Gastroesophageal sphincter (tissue), 4 donors: ENCODE results near the gene NABP1. TPM values are rescaled to one million over a fixed set of nuclear protein-coding genes. Genes with fewer than 3 reads are reported as not detected.
"Not testable (repeated sequence)": the region's sequence is repeated elsewhere in the genome, so short reads cannot be mapped to it uniquely, and the experiment has no call there.

Experiments used
- ATAC-seq: fragments of 150-250 bp; one replicate; pipeline ENCODE4 v1.9.1; 2016; ENCODE audit warnings: mild to moderate bottlenecking, moderate library complexity
- H3K27ac ChIP-seq, 4 donors: fragments of 200-600 bp; sonication (generic) in 3 of 4; 1 replicate in 3 of 4; 2 replicates in 1 of 4; pipeline ENCODE4 v1.5.1; 2016 to 2019
- H3K27me3 ChIP-seq: fragments of 200-600 bp; sonication (generic); one replicate; pipeline ENCODE4 v1.5.1; 2019
- H3K36me3 ChIP-seq, 2 donors: fragments of 200-600 bp; sonication (generic); one replicate each; pipeline ENCODE4 v1.5.1; 2019; ENCODE audit warnings: control low read depth in 1 of 2
- H3K4me1 ChIP-seq, 3 donors: fragments of 200-600 bp; sonication (generic); 1 replicate in 2 of 3; 2 replicates in 1 of 3; pipeline ENCODE4 v1.5.1; 2016 to 2019; ENCODE audit warnings: control low read depth in 2 of 3
- H3K4me3 ChIP-seq, 2 donors: fragments of 200-600 bp; sonication (generic); one replicate each; pipeline ENCODE4 v1.5.1; 2019; ENCODE audit warnings: mild to moderate bottlenecking in 1 of 2, moderate library complexity in 1 of 2
- H3K9me3 ChIP-seq, 3 donors: fragments of 200-600 bp; sonication (generic); one replicate each; pipeline ENCODE4 v1.5.1; 2017 to 2019; ENCODE audit warnings: control low read depth in 2 of 3
- CTCF ChIP-seq, 4 experiments: fragments of 200-600 bp in 2 of 4; fragments of 450-650 bp in 2 of 4; sonication (generic) in 1 of 4; IDR thresholded peaks; one replicate each; pipeline ENCODE4 v1.5.1; 2017 to 2019; ENCODE audit warnings: antibody characterized with exemption in 4 of 4, mild to moderate bottlenecking in 2 of 4, moderate library complexity in 2 of 4
- EP300 ChIP-seq: sonication (generic); formaldehyde crosslinking; IDR thresholded peaks from one replicate; pipeline ENCODE4 v1.6.1; 2017; ENCODE audit warnings: antibody characterized with exemption, mild to moderate bottlenecking
- POLR2A ChIP-seq, 2 donors: fragments of 450-650 bp; IDR thresholded peaks; one replicate each; pipeline ENCODE4 v1.6.1; 2017; ENCODE audit warnings: antibody characterized with exemption in 2 of 2, mild to moderate bottlenecking in 2 of 2, moderate library complexity in 1 of 2
- POLR2AphosphoS5 ChIP-seq: sonication (generic); formaldehyde crosslinking; IDR thresholded peaks from one replicate; pipeline ENCODE4 v1.6.1; 2017; ENCODE audit warnings: antibody characterized with exemption
- WGBS, 2 donors: methylation state at CpG; one replicate each; pipeline ENCODE4 v1.1.5; 2018; ENCODE audit warnings: low coverage in 1 of 2; 5-methylcytosine and 5-hydroxymethylcytosine counted together
- total RNA-seq, 4 donors: library from RNA; depleted of rRNA; stranded (reverse); fragments of >200 nt; gene quantifications; one replicate each; pipeline ENCODE4 v1.1.0, GENCODE V29; 2016

NABP1 gene
- total RNA-seq, 4 donors from 2014 or later: 2.8 to 30.7 (median 7.9) TPM

GRCh38 chr2:191643429-191643828 is 34.5 kb upstream of the NABP1 start:
- no peak for TF ChIP-seq POLR2AphosphoS5
- no peak for TF ChIP-seq EP300
- no peak for TF ChIP-seq CTCF (IDR thresholded peaks at IDR 0.05)
- TF ChIP-seq POLR2A (IDR thresholded peaks at IDR 0.05): no peak
- no peaks in the 10 kb centered on the region for H3K9me3 ChIP-seq
- H3K27ac ChIP-seq: no peak overlapping the region
- 69 to 85% methylated on average over 4 to 5 of the region's 5 CpGs for WGBS, 2 donors
- H3K4me1 ChIP-seq: no peaks in the 10 kb centered on the region
- no peak overlapping the region for H3K4me3 ChIP-seq
- H3K27me3 ChIP-seq: no peaks in the 10 kb centered on the region
- ATAC-seq: no peak
- no peaks in the 10 kb centered on the region for H3K36me3 ChIP-seq

GRCh38 chr2:191644613-191645012 is 33.3 kb upstream of the NABP1 start:
- ATAC-seq, H3K4me3 ChIP-seq, H3K27me3 ChIP-seq, H3K36me3 ChIP-seq, H3K4me1 ChIP-seq, H3K9me3 ChIP-seq, H3K27ac ChIP-seq: not testable (repeated sequence)
- WGBS, 2 donors: 89 to 91% methylated on average over 4 of the region's 4 CpGs

GRCh38 chr2:191645032-191645431 is 32.9 kb upstream of the NABP1 start:
- no peaks in the 10 kb centered on the region for H3K36me3 ChIP-seq
- ATAC-seq: no peak
- no peak overlapping the region for H3K4me3 ChIP-seq
- H3K27me3 ChIP-seq: no peaks in the 10 kb centered on the region
- TF ChIP-seq CTCF (IDR thresholded peaks at IDR 0.05) (no peak), POLR2A (IDR thresholded peaks at IDR 0.05) (no peak), EP300 (no peak), POLR2AphosphoS5 (no peak)
- WGBS, 2 donors: 92 to 100% methylated on average over 1 of the region's 1 CpG
- H3K27ac ChIP-seq: no peak overlapping the region
- H3K9me3 ChIP-seq: no peaks in the 10 kb centered on the region
- no peaks in the 10 kb centered on the region for H3K4me1 ChIP-seq

- no peaks in the 10 kb centered on the region for H3K9me3 ChIP-seq
- H3K27ac ChIP-seq: no peak overlapping the region
- H3K4me1 ChIP-seq: no peaks in the 10 kb centered on the region
- no peaks in the 10 kb centered on the region for H3K27me3 ChIP-seq
- TF ChIP-seq CTCF (IDR thresholded peaks at IDR 0.05) (no peak), POLR2AphosphoS5 (no peak)
- no peaks in the 10 kb centered on the region for H3K36me3 ChIP-seq
- ATAC-seq: no peak
- no peak overlapping the region for H3K4me3 ChIP-seq
- 50 to 58% methylated on average over 2 of the region's 2 CpGs for WGBS, 2 donors
These were observed 32.3 kb upstream of the NABP1 start for GRCh38 chr2:191645434-191646162.

- no peak for TF ChIP-seq CTCF (IDR thresholded peaks at IDR 0.05)
- no peak for TF ChIP-seq EP300
- no peak for TF ChIP-seq POLR2A (IDR thresholded peaks at IDR 0.05)
- no peak for TF ChIP-seq POLR2AphosphoS5
- Histone ChIP-seq H3K4me1 (no peaks in the 10 kb centered on the region), H3K9me3 (no peaks in the 10 kb centered on the region), H3K27ac (no peak overlapping the region), H3K27me3 (no peaks in the 10 kb centered on the region), H3K36me3 (no peaks in the 10 kb centered on the region), H3K4me3 (no peak overlapping the region)
- 88% methylated on average over 6 of the region's 6 CpGs for WGBS, 2 donors
- no peak for ATAC-seq
These were observed 31.6 kb upstream of the NABP1 start for GRCh38 chr2:191646163-191646902.
